ENCODE data around the gene DNAH7. TPM values are rescaled to one million over a fixed set of nuclear protein-coding genes. Genes with fewer than 3 reads are reported as not detected.

DNAH7 gene
- total RNA-seq, 1 experiment from 2014 or later = 0.92 TPM

DNA sequence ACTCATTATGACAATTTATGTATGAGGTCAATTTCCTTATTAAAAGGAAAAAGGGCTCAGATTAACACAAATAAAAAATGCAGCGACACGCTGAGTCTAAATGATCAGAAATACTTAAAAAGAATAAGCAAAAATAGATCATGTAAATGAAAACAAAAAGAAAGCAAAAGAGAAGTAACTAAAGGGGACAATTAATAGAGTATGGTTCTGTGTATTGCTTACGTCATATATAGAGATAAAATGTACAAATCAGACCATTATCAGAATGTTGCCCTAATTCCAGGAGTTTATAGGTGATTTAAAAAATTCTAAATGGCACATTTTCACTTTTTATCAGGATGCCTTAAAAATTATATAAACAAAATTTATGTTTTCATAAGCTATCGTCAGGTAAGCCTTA, 189.5 kb downstream of the DNAH7 start:
- no peak for DNase-seq (ENCODE audit: extremely low read depth, low read depth)

DNA sequence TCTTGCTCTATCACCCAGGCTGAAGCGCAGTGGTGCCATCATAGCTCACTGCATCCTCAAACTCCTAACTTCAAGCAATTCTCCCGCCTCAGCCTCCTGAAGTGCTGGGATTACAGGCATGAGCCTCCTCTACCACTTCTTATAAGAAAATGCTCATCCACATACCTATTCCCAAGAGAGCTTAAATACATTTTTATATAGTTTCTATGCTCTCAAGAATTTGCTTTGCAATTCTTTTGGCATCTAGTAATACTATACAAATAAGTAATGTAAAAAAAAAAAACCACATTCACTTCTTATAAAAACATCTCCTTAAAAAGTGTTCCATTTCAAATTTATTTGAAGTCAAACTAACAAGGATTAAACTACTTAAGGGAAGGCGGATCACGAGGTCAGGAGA, 197.3 kb downstream of the DNAH7 start:
- no peak for DNase-seq (ENCODE audit: extremely low read depth, low read depth)

DNA sequence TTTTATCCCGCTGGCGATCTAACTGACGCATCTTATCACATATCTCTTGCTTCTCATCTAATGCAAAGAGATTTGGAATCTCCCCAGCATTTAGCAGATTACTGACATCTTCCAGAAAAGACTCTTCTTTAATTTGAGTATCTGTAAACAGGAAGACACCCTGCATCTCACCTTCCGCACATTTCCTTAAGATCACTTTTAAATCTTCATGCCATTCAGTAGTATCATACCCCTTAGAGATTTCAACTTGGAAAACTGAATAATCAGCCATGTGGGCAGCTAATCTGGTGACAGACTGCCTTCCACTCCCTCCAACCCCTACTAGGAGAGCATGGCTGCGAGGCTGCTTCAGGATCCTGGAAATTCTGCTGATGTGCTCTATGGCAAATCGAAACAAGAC, 204.3 kb downstream of the DNAH7 start:
- no peak for DNase-seq (ENCODE audit: extremely low read depth, low read depth)

DNA sequence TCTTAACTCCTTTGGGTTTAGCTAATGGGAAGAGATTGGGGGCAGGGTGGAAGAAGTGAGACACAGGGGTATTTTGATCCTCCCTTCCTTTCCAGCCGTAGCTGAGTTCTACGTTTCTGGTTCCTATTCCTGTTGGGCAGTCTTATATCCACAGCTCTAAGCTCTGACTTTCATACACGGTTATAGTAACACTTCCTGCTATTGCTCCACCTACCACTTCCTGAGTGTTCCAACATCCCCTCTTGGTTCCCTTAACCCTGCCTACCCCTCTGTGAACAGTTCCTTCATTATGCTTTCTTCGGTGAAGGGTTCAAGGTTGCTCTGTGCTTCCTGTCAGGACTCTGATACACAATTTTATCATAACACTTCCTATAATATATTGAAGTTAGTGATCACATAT, 205.1 kb downstream of the DNAH7 start:
- no peak for DNase-seq (ENCODE audit: extremely low read depth, low read depth)

DNA sequence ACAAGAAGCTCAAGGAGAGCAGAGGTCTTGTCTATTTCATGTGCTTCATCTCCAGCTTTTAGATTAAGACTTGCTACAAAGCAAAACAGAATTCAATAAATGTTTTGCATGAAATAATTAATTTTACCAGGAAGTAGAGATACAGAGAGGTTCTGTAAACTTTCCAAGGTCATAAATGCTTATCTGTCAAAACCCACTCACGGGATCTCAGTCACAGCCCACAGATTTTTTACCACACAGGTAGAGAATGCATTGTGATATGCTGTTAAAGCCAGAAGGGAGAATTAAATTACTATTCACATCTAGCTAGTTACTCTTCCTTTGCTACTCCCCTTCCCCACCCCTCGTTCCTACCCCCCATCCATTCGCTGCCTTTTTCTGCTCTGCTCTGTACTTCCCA, 205.5 kb downstream of the DNAH7 start:
- DNase-seq (ENCODE audit: extremely low read depth, low read depth) = no peak

DNA sequence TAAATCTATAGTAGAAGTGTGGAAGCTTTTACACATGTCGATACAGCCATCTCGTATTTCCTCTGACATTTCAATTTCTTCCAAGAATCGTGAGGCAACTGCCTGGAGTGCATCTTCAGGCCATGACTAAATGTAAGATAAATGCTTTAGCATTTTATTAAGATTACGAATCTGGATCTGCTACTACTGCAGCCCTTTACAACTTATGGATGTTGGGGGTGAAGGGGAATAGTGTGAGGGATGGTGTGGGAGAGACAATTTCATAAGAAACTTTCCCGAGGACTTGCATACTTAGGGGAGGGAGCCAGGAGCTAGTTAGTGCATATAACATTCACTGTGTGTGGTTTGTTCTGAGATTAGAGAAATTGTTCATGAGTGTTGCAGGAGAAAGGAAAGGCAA, 206.8 kb downstream of the DNAH7 start:
- no peak for DNase-seq (ENCODE audit: extremely low read depth, low read depth)

DNA sequence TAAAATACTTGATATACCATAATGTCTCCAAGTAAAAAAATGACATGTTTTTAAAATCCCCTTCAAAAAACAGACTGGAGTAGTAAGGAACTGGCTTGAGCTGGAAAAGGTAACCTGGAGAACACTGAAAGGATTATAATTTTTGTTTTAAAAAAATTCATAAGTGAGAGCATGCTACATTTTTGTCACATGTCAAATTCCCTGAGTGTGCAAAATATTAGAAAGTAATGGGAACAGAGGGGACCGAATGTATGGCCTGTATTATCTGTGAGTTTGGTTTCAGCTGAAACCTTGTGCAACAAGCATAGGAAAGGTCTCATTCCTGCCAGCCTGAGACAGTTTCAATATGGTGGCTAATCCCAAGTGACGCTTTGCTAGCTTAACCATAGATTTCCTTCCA, 209.1 kb downstream of the DNAH7 start:
- no peak for DNase-seq (ENCODE audit: extremely low read depth, low read depth)

DNA sequence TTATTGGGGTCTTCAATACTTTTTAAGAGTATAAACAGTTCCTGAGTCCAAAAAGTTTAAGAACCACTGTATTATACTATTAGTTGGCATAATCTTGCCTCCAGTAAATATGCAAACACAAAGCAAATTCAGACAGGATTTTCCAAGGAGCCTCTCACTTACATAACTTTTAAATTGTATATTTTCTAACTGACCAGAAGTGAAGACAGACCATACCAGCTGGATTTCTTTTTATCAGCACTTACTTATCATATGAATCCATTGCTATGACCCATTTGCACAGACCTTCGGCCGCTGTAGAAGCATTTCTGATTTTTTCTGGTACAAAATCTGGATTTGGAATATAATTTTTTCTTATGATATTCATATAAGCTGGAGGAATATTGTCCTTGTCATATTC, 211.5 kb downstream of the DNAH7 start:
- no peak for DNase-seq (ENCODE audit: extremely low read depth, low read depth)

DNA sequence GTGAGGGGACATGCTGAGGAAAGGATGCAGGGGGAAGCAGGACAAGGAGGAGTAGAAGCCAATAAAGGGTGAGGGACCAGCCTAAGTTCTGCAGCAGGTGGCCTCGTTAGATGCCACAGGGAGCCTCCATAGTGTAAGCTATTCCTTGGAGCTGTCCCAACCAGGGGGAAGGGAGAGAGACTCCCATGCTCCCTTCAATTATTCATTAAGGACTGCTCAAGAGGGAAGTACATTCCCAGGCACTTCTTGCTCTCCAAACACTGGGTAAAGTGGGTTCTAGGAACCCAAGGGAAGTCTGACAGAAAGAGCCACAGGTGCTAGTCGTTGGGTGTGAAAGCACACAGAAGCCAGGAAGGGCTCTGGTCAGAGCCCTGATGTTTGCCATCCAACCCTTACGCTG, 217.9 kb downstream of the DNAH7 start:
- no peak for DNase-seq (ENCODE audit: extremely low read depth, low read depth)

DNA sequence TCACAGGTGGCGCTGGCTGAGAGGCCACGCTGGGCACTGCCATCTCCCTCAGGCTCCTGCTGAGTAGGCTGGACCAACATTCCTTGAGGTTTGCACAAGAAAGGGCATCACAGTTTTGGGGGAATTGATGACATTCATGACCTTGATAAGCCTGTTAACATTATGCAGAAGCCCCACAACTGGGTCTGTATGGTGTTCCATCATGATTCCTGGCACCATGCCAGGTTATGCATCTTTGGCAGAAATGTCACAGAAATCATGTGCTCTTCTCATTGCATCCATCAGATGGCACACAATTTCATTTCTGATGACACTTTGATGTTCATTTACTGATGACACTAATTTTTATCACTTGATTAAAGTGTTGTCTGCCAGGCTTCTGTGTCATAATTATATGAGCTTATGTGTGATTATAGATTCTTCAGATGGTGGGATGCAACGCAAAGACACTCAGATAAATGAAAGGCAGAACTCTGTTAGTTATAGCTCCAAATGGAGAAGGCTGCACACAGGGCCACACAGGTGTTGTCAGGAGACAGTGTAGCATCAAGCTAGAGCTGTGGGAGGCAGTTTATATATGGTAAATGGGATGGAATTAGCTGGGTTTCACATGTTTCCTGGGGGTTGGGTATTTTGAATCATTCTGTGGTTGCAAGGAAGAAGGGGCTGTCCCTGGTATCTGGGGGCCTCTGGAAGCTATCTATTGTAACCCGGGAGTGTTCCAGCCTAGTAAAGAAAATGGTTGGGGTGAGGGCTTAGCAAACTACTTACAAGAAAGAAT, 220.3 kb downstream of the DNAH7 start:
- peak; percentile 3 for DNase-seq (ENCODE audit: extremely low read depth, low read depth)

DNA sequence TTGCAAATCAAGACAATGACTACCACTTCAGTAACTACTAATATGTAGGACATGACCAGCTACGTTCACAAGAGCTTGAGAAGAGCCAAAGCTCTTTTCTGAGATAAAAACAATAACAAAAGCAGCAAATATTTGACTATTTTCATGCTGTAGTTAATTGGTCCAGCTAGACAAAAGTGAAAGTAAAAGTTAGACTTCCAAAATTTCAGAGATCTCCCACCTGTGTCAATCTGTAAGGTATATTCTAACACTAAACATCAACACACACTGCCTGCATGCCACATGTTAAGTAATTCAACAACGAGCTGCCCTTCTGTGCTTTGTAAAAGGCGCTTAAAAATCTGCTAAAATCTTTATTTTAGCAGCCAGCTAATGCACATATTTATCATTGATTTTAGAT, 225.7 kb downstream of the DNAH7 start:
- no peak for DNase-seq (ENCODE audit: extremely low read depth, low read depth)

DNA sequence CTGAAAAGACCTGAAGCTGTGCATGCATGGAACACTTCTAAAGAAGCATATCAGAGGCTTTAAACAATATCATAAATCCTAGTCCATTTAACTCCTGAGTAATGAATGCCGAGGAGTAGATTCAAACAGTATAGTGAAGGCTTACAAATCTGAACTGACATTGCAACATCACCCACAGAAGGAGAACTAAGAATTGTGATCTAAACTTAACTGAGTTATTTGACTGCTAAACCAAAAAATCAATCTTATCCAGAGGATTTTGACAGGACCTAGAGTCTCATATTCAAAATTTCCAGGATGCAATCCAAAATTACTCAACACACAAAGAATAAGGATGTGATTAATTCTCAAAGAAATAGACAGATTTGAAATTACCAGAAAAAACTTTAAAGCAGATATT, 230.6 kb downstream of the DNAH7 start:
- no peak for DNase-seq (ENCODE audit: extremely low read depth, low read depth)

DNA sequence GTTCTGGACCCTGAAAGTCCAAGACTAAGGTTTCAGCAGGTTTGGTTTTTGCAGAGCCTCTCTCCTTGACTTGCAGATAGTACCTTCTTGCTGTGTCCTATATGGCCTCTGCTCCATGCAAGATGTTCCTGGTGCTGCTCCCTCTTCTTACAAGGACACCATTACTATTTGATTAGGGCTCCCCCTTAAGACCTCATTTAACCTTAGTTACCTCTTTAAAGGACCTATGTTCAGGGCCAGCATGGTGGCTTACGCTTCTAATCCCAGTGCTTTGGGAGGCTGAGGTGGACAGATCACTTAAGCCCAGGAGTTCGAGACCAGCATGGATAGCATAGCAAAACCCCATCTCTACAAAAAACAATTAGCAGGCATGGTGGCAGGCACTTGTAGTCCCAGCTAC, 232.6 kb downstream of the DNAH7 start:
- DNase-seq (ENCODE audit: extremely low read depth, low read depth) = no peak

DNA sequence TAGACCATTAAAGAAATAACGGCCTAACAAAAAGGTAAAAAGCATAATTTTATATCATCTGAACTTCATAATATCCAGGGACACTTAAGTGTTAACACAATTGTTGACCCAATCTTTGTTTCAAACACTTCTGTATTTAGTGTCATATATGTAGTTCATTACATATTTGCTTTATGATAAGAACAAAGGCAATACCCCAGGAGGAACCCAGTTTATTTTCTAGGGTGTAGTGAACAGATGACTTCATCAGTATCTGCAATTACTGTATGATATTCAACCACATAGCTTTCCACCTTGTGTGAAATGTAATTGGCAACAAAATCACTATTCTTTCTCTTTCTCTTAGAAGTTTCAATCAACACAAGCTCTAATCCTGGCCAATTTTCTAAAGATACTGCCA, 233.8 kb downstream of the DNAH7 start:
- no peak for DNase-seq (ENCODE audit: extremely low read depth, low read depth)

DNA sequence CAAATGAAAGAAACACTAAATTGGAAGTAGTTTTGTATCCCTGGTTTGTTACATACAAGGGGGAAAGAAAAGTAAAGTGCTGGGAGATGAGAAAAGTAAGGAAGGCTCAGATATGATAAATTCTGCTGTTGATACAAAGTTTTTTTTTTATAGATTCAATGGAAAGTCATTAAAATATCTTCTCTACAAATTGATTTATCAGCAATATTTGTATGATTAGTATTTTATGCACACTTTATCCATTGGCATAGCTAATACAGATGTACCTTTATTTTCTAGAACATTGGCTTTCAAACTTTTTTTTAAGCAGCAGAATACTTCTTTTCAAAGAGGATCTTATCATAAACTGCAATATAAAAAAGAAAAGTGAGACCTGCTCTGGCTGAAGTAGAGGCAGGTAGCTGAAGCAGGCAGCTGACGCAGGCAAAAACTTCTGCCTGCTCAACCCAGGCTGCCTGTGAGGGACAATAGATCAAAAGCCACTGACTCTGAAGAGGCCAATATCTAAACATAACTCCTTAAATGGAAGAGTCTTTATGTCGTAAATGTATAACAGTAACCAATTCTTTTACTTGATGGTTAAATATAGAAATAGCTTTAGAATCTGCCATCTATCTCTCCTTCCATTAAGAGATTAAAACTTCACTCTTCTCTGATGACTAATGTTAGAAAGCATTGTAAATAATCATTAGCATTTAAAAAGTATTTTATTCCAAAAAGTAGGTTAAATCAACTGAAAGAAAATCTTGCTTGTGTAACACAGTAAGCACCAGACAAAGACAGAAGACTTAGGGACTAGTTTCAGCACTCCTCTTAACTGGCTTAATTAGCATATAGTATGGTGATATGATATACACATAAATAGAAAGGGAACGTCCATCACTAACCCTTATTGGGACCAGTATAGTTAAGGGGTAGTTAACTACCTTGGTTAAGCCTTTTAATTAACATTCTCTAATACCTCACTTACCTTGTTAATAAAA, 237.4 kb downstream of the DNAH7 start:
- no peak for DNase-seq (ENCODE audit: extremely low read depth, low read depth)

DNA sequence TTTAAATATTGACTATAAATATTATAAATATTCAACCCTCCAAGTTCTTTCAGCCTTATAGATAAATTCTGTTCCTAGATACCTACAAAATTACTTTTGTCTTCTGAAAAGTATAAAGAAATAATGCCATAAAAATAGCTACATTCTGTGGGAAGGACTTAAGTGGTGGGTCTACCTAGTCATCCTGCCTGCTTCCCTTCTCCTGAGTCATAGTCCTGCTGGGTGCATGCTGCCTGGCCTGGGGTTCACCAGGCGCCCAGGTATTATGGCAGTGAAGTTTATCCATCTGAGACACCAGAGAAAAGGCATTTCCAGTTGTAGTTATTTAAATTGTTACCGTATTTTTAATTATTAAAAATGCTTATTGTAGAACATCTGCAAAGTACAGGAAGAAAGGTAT, 244.2 kb downstream of the DNAH7 start:
- no peak for DNase-seq (ENCODE audit: extremely low read depth, low read depth)

DNA sequence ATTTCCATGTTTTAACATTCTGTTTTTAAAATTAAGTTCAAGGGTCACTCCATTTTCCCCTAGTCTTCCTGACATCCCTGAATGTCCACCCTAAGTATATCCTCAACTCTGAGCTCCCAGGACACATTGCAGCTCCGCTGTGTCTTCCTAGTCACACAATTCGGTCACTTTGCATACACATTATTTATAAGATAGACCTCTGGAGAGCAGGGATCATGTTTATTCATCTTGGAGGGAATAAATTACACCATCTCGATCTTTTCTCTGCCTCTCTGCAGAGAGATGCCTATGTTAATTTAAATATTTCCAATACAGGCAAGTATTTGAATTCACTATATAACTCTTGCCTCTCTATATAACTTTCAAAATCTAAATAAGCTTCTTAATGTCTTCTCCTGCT, 245.4 kb downstream of the DNAH7 start:
- DNase-seq (ENCODE audit: extremely low read depth, low read depth) = no peak

DNA sequence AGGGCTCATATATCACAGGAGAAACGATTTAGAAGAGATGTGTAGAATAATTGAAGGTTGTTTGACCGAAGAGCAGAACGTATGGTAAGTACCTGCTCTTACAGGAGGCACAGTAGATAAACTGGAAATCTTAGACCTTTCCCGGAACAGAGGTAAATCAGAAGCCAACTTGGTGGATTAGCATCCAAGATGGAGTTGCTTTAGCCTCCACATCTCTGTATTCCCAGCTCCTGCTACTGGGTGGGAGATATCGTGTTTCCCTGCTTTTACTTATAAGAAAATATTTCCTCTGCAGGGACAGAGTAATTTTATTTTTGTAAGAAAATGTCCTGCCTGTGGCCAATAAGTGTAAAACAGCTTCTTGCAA, 247.1 kb downstream of the DNAH7 start:
- DNase-seq (ENCODE audit: extremely low read depth, low read depth) = no peak

DNA sequence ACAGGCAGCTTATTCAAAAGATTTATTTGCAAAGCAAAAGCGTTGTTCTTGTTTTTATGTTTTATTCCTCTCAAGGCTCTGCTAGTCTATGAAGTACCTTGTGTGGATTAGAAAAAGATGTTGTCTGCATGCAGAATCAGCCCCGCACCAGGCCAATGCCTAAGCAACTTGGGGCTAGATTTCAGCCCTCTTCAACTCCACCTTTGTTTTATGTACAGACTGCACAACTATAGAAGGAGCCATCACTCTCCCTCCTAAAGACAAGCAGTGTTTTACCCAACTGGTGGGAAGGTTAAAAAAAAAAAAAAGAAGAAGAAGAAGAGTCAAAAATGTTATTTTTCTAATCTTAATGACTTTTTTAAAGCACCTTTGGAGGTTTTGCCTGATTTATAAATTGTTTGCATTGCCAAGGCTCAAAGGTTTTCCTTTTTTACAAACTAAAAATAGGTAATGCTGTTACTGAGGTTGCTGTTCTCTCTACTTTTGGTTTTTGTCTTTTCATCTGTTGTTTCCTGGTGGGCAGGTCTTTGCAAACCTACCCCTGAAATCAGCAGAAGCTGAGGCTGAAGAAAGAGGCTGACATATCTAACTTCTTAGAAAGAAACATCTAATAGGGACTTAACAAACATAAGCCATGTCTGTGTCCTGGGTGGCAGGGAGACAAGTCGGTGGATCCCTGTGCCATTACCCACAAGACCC, 247.6 kb downstream of the DNAH7 start:
- no peak for DNase-seq (ENCODE audit: extremely low read depth, low read depth)

DNA sequence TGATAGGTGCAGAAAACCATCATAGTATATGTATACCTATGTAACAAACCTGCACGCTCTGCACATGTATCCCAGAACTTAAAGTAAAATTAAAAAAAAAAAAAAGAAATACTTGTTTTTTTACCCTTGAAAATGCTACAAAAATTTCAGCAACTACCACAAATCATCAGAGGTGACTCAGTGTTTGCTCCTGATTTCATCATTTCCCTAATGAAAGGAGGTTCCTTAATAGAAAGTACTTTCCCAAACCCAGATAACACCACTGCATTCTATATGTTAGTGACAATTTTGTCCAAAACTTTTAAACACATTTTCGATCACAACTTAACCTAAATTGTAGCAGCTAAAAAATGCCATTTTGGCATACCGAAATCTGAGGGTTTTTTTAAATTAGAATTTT, 248.3 kb downstream of the DNAH7 start:
- DNase-seq (ENCODE audit: extremely low read depth, low read depth) = peak; percentile 33

DNA sequence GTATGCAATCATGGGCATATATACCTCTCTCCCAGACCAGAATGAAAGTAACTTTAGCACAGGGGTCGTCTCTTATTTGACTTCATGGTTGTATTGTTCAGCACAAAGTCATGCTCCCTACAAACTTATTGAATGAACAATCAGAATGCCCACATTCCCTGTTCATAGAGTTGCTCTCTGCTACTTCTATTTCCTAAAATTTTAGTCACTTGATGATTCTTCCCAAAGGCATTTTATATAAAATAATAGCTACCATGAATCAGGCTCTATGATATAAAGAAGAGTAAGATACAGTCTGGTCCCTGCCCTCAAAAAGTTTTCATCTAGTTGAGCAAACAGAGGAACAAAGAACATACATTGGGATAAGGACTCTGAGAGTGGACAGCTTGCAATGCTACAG, 249.4 kb downstream of the DNAH7 start:
- DNase-seq (ENCODE audit: extremely low read depth, low read depth) = no peak
